Activated T-helper 17 cell treated with anti-CD3 and anti-CD28 coated beads, Interleukin-2, amount 50 U/mL, for 72 hours (primary cell): ENCODE results near the gene FKBP8. TPM values are rescaled to one million over a fixed set of nuclear protein-coding genes. Genes with fewer than 3 reads are reported as not detected.

ENCODE experiments used
- ATAC-seq: fragments of 150-1000 bp; cut with Tn5 transposase; replicated peaks from 2 replicates; pipeline ENCODE4 v1.10.0; 2021; ENCODE audit warnings: mild to moderate bottlenecking, moderate library complexity
- H3K27ac Mint-ChIP-seq: one replicate; pipeline ENCODE4 v1.8.0; 2022; ENCODE audit warnings: mixed read lengths
- H3K27me3 Mint-ChIP-seq: one replicate; pipeline ENCODE4 v1.8.0; 2022; ENCODE audit warnings: mixed read lengths
- H3K36me3 Mint-ChIP-seq: one replicate; pipeline ENCODE4 v1.8.0; 2022; ENCODE audit warnings: low read depth, mild to moderate bottlenecking, mixed read lengths
- H3K4me1 Mint-ChIP-seq: one replicate; pipeline ENCODE4 v1.8.0; 2022; ENCODE audit warnings: mixed read lengths
- H3K4me3 Mint-ChIP-seq: one replicate; pipeline ENCODE4 v1.8.0; 2022; ENCODE audit warnings: mild to moderate bottlenecking, mixed read lengths
- H3K9me3 Mint-ChIP-seq: one replicate; pipeline ENCODE4 v1.8.0; 2022; ENCODE audit warnings: mixed read lengths
- total RNA-seq, 2 donors: library from RNA; stranded (reverse); gene quantifications; one replicate each; pipeline ENCODE4 v1.2.3, GENCODE V29; 2022

FKBP8 gene
- total RNA-seq, 2 donors from 2014 or later, result 222 to 320 TPM

DNA sequence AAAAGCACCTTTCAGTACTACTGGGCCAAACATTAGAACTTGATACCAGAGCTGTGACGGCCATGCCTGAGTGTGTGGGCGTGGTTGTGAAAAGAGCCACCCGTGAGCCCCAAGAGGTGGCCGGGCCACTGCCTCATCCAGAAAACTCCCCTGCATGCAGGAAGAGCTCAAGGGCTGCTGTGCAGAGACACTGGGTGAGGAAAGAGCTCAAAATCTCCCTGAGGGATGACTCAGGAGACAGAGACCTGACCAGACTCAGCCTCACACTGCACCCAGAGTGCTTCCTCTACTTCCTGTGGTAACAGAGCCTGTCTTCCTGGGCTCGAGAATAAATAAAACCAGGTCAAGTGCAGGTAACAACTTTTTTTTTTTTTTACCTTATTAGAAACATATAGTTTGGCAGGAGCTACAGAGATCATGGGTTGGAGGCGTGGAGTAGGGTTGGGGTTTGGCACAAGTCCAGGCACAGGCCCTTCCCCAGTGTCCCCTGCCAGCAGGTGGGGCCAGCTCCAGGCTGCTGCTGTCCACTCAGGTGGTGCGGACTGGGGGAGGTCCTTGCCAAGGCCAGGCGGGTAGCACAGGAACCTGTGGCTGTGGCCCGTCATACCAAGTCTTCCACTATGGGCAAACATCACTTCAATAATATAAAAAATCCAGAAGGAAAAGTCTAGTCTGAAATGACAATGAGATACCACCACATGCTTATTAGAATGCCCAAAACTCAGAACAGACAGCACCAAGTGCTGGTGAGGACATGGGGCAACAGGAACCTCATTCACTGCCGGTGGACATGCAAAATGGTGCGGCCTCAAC lies 47.0 kb downstream of the FKBP8 start:
- Mint-ChIP-seq H3K27ac (peak overlapping the region; percentile 94), H3K36me3 (no peaks in the 10 kb centered on the region), H3K4me3 (peak overlapping the region; percentile 88), H3K27me3 (no peaks in the 10 kb centered on the region), H3K9me3 (no peaks in the 10 kb centered on the region), H3K4me1 (peaks cover 41% of the 10 kb centered on the region)
- peak; percentile 93 for ATAC-seq

DNA sequence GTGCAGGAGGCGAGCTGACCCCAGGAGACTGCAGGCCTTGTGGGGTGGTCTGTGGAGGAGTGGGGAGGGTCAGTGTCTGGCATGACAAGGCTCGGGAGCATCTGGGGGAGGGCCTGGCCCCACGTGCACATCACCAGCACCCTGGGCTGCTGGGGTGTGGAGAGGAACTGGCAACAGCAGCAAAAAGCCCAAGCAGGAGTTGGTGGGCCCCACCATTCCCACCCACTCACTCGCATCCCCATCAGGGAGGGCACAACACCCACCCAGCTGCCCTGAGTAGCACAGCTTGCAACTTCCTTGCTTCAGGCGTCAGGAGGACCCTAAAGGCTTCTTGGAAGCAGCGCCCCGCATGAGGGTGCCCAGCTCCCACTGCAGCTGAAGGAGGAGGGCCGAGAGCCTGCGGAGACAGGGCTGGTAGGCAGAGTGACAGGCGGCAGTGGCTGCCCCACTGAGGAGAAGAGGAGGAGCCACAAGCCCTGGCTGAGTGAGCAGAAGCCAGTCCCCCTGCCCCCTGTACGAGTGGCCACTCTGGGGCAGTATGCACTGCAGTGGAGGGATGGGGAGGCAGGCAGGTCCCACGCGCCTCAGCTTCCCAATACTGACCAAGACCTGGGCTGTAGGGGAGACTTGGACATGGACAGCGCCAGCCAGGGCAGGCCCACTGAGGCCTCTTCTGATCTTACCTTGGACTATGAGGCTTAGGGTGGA lies 48.0 kb downstream of the FKBP8 start:
- peaks cover 36% of the 10 kb centered on the region for H3K4me1 Mint-ChIP-seq
- no peaks in the 10 kb centered on the region for H3K36me3 Mint-ChIP-seq
- peak overlapping the region; percentile 94 for H3K27ac Mint-ChIP-seq
- no peaks in the 10 kb centered on the region for H3K9me3 Mint-ChIP-seq
- peak overlapping the region; percentile 88 for H3K4me3 Mint-ChIP-seq
- H3K27me3 Mint-ChIP-seq, result no peaks in the 10 kb centered on the region
- ATAC-seq, result peak; percentile 15

DNA sequence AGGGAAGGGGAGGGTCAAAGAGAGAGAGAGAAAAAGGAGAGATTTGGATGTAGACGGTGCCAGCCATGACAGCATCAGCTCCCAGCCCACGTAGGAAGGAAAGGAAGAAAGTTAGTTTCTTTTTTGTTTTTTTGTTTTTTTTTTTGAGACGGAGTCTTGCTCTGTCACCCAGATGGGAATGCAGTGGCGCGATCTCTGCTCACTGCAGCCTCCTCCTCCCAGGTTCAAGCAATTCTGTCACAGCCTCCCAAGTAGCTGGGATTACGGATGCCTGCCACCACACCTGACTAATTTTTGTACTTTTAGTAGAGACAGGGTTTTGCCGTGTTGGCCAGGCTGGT lies 49.1 kb downstream of the FKBP8 start:
- H3K27me3 Mint-ChIP-seq, result no peaks in the 10 kb centered on the region
- peaks cover 33% of the 10 kb centered on the region for H3K4me1 Mint-ChIP-seq
- ATAC-seq, result peak; percentile 42
- no peaks in the 10 kb centered on the region for H3K9me3 Mint-ChIP-seq
- H3K27ac Mint-ChIP-seq, result peak overlapping the region; percentile 94
- no peaks in the 10 kb centered on the region for H3K36me3 Mint-ChIP-seq
- peak overlapping the region; percentile 88 for H3K4me3 Mint-ChIP-seq

DNA sequence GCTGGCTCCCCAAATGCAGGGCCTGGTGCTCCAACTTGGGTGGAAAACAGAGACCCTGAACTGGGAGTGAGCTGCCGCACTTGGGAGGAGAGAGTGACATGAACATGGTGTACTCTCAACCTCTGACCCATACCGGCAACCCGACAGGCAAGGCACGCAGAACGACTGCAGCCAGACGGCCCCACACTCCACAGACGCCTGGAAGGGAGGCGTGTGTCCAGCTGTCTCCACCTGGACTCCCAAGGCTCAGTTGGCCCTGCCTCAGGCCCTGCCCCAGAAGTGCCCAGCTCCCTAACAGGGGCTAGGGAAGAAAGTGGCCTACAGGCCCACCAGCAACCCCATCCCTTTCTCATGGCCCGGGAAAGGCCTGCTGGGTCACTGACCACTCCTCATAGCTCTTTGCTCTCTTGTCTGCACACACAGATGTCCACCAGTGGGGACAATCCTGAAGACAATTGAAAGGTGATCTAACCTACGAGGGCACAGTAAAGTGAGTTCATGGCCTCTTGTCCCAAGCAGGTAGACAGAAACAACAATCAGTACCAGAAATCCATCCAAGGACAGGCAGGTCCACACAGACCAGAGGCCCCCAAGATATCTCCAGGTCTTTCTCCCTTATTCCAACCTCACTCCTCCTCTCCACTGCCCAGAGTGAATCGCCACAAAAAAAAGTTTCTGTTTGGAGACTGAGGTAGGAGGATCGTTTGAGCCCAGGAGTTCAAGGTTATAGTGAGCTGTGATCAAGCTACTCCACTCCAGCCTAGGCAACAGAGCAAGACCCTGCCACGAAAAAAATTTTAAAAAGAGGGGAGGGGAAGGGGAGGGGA lies 49.7 kb downstream of the FKBP8 start:
- peak overlapping the region; percentile 88 for H3K4me3 Mint-ChIP-seq
- no peaks in the 10 kb centered on the region for H3K27me3 Mint-ChIP-seq
- H3K27ac Mint-ChIP-seq, result peak overlapping the region; percentile 94
- peaks cover 29% of the 10 kb centered on the region for H3K4me1 Mint-ChIP-seq
- H3K9me3 Mint-ChIP-seq, result no peaks in the 10 kb centered on the region
- H3K36me3 Mint-ChIP-seq, result no peaks in the 10 kb centered on the region
- ATAC-seq, result no peak

DNA sequence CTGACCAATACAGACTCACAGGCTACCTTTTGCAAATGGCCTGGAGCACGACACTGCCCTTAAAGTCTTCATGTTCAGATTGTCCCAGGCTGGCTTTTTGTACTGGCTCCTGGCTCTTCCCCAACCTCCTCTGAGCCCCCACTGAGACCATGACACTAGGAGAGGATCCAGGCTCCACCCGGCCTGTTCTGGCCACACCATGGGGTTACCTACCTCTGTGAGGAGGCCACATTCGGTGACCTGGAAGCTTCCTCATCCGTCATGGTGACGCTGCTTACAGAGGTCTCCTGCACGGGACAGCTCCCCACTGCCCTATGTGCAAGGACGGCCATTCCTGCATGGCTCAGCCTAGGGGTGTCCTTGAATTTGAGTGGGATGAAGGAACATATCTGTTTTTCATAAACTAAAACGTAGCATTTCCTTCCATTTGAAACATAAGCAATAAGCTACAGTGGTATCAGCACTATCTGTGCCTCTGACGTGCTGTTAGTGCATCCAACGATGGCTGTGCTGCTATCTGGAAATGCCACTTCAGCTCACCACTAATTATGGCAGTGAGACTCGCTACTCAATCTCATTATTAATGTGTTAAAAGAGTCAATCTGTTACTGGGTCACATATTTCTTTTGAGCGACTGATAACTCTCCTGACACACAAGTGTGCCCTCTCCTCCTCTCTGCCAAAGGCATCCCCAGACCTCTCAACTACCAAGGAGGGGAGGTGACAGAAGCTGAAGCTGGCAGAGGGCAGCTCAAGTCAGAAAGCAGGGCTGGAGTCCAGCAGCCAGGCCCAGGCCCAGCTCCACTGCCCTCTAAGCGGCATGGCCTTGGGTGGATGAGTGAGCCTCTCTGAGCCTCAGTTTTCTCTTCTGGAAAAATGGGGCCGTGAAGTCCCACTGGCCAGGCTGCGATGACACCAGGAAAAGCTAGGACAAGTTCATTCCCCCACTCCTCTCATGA lies 51.1 kb downstream of the FKBP8 start:
- ATAC-seq, result no peak
- Mint-ChIP-seq H3K27ac (peak overlapping the region; percentile 54), H3K36me3 (no peaks in the 10 kb centered on the region), H3K4me1 (peaks cover 37% of the 10 kb centered on the region), H3K4me3 (peak overlapping the region; percentile 21), H3K9me3 (no peaks in the 10 kb centered on the region), H3K27me3 (no peaks in the 10 kb centered on the region)

DNA sequence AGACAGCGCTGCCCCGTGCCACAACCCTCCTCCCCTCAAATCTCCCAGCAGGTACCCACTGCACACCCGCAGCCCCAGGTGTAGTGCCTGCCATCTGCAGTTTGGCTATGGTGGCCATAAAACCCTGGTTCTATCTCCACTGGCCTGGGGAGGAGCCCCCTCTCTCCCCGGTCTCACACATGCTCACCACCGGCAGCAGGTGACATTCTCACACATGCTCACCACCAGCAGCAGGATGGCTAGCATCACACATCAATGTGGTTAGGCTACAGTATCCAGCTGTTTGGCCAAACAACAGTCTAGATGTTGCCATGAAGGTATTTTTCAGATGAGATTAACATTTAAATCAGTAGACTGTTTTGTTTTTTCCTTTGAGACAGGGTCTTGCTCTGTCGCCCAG lies 52.6 kb downstream of the FKBP8 start:
- Mint-ChIP-seq H3K27me3 (no peaks in the 10 kb centered on the region), H3K4me1 (peaks cover 33% of the 10 kb centered on the region)

DNA sequence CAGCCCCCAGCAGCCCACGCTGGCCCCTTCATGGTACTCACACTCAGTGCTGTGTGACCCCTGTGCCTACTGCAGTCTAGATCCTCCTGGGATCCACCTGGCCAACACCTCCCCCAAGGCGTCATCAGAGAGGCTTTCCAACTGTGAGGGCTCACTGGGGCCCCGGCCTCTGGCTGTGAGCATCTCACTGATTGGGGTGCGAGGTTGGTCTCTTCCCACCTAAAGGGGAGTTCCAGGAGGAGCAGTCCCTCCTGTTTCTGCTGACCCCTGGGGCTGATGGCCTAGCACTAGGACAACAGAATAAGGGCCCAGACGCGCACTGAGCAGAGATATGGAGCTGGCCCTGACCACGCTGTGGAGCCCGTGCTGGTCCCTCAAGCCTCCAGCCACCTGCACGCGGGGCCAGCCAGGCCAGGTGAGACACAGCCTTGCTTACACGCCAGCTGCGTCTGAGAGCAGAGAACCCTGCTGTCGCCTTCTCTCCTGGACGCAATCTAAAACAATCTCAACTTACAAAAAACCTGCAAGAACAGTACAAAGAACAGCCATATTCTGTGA lies 53.7 kb downstream of the FKBP8 start:
- no peak for ATAC-seq
- no peaks in the 10 kb centered on the region for H3K36me3 Mint-ChIP-seq
- H3K27ac Mint-ChIP-seq, result no peak overlapping the region
- H3K4me3 Mint-ChIP-seq, result no peak overlapping the region
- H3K9me3 Mint-ChIP-seq, result no peaks in the 10 kb centered on the region
- peaks cover 30% of the 10 kb centered on the region for H3K4me1 Mint-ChIP-seq
- no peaks in the 10 kb centered on the region for H3K27me3 Mint-ChIP-seq

More for the DNA sequence above, 52.6 kb downstream of the FKBP8 start:
- H3K9me3 Mint-ChIP-seq, result no peaks in the 10 kb centered on the region
- ATAC-seq, result no peak
- H3K36me3 Mint-ChIP-seq, result no peaks in the 10 kb centered on the region
- H3K4me3 Mint-ChIP-seq, result no peak overlapping the region
- H3K27ac Mint-ChIP-seq, result peak overlapping the region; percentile 41

DNA sequence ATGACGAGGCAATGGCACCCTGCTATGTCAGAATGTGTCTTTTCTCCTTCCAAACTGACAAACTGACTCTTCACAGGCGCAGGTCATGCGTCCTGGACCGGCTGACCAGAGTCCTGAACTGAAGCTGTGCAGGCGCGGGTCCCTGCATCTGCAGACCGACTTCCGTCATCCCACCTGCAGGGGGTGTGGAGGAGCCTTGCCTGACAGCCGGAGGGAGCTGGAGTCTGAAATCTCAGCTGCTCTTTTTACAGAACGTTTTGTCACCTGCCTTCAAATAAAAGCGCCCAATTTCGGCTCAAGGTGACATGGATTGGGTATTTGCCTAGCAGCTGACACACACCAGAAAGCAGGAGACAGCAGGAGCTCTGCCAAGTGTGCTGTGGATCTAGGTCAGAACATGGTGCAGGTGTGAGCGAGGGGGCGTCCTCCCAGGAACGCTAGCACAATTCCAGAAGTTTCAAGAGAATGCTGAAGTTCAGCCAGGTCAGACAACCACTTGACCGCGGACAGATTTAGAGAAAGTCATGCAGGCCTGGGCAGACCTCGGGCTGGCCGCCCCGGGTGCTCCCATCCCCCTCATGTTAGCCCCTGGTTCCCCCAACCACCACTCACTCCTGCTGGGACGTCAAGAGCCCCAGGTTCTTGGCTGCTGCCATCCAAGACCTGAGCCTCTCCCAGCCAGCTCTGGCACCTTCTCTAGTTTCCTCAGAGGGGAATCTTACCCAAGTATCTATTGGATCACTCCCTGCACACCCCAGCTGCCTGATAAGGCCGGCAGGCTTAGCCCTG lies 54.3 kb downstream of the FKBP8 start:
- Mint-ChIP-seq H3K4me1 (peaks cover 26% of the 10 kb centered on the region), H3K27ac (peak overlapping the region; percentile 91), H3K9me3 (no peaks in the 10 kb centered on the region), H3K27me3 (no peaks in the 10 kb centered on the region), H3K36me3 (no peaks in the 10 kb centered on the region), H3K4me3 (no peak overlapping the region)
- no peak for ATAC-seq

DNA sequence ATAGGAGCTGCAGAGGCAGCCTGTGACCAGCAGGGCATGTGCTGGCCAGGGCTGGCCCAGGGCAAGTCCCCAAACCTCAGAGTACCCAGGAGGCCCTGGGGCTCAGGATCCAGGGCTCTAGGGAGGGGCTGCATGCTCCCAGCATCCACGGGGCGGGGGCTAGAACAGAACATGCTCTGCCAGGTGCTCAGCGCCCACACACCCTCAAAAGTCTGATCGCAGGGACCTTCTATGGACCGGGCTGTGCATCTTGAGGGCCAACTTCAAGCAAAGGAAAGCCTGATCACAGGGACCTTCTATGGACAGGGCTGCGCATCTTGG lies 55.0 kb downstream of the FKBP8 start:
- Mint-ChIP-seq H3K36me3 (no peaks in the 10 kb centered on the region), H3K4me1 (peaks cover 26% of the 10 kb centered on the region), H3K27me3 (no peaks in the 10 kb centered on the region), H3K27ac (peak overlapping the region; percentile 91), H3K4me3 (peak overlapping the region; percentile 94), H3K9me3 (no peaks in the 10 kb centered on the region)
- ATAC-seq, result no peak

DNA sequence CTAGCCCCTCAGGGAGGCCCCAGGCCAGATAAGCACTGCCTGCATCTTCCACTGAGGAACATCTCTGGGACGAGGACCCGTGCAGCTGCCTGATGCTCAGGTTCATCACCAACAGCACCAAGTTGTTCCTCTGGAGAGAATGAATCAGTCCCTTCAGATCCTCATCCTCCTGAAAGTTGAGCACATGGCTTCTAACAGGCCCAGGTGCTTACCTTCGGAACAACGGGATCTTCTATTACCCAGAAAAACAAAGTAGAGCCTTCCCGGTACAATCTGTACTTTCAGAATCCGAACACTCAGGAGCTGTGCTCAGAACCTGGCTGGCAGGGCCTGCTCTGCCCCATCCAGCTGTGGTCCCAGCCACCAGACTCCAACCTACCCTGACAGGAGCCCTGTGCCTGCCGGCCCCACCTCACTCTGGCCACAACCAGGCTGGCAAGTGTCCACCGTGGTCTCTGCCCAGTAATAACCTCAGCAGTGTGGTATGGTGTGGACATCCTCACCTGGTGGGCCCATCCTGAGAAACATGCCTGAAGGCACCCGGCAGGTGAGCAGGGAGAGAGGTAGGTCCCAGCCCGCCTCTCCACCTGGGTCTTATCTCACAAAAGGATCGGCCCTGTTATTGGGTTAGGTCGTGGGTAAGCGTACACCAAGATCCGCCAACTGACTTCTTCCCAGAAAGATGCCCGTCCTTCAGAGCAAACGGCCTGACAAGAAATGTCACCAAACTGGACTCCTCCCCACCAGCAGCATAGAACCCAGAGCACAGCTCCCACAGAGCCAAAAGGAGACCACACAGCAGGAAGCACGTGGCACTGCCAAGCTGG lies 55.6 kb downstream of the FKBP8 start:
- H3K36me3 Mint-ChIP-seq, result no peaks in the 10 kb centered on the region
- no peaks in the 10 kb centered on the region for H3K9me3 Mint-ChIP-seq
- peaks cover 32% of the 10 kb centered on the region for H3K4me1 Mint-ChIP-seq
- no peaks in the 10 kb centered on the region for H3K27me3 Mint-ChIP-seq
- ATAC-seq, result no peak
- peak overlapping the region; percentile 91 for H3K27ac Mint-ChIP-seq
- H3K4me3 Mint-ChIP-seq, result peak overlapping the region; percentile 94

DNA sequence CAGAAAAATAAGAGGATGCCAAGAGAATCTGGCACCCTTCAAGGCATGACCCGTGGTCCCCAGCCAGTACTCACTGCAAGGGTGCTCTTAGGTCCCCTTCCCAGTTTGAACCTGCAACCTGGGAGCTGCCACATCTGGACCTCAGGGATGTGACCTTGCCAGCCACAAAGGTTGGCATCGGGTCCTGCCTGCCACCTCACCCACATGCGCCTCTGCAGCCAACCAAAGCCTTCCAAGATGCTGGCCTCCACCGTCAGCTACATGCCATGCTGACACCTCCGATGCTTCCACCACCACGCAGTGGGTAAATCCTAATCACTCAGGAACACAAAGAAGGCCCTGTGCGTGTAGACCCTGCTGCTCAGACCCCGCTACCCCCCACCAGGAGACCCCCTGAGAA lies 56.6 kb downstream of the FKBP8 start:
- H3K4me3 Mint-ChIP-seq, result peak overlapping the region; percentile 94
- no peaks in the 10 kb centered on the region for H3K36me3 Mint-ChIP-seq
- H3K4me1 Mint-ChIP-seq, result peaks cover 40% of the 10 kb centered on the region
- peak; percentile 3 for ATAC-seq
- H3K27me3 Mint-ChIP-seq, result no peaks in the 10 kb centered on the region
- no peaks in the 10 kb centered on the region for H3K9me3 Mint-ChIP-seq
- H3K27ac Mint-ChIP-seq, result peak overlapping the region; percentile 91

DNA sequence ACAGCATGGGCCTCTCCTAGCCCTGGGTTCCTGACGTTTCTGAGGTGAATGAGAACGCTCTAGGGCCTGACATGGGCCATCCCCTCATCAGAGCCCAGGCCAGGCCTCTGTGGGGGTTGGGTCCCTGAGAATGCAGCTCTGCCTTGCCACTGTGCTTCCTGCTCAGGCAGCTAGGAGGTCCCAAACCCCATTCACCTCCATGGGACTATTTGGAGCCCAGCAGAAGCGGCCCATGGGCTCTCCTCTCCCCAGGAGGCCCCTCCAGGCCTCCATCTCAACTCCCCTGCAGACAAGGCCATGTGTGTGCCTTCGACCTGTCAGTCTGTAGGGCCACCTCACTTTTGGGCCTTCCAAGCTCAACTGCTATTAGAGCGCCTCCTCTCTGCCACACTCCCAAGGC lies 58.4 kb downstream of the FKBP8 start:
- H3K4me1 Mint-ChIP-seq, result peaks cover 53% of the 10 kb centered on the region
- peak overlapping the region; percentile 91 for H3K27ac Mint-ChIP-seq
- H3K27me3 Mint-ChIP-seq, result no peaks in the 10 kb centered on the region
- no peak for ATAC-seq
- H3K9me3 Mint-ChIP-seq, result no peaks in the 10 kb centered on the region
- peak overlapping the region; percentile 94 for H3K4me3 Mint-ChIP-seq
- peaks cover 7% of the 10 kb centered on the region for H3K36me3 Mint-ChIP-seq
